ENCODE measurements around the gene DPP6. TPM values are rescaled to one million over a fixed set of nuclear protein-coding genes. Genes with fewer than 3 reads are reported as not detected.

The DPP6 gene
- total and polyA plus RNA-seq, 7 donors: 0.18 to 1.8 (median 0.57) TPM

GRCh38 chr7:154781369-154782303, 729.4 kb downstream of the DPP6 start:
- Histone ChIP-seq H3K4me1 (no peaks in the 10 kb centered on the region), H3K27ac (no peak overlapping the region), H3K27me3 (ENCODE audit: insufficient read depth in 3 of 3, low read length in 2 of 3) (no peaks in the 10 kb centered on the region), H3K9me3 (no peaks in the 10 kb centered on the region), H3K36me3 (ENCODE audit: insufficient read depth in 1 of 2, low read depth in 1 of 2) (no peaks in the 10 kb centered on the region), H3K4me3 (no peak overlapping the region)
- no peak for DNase-seq
- intact Hi-C loops (cut with DNase I): no loop called here
- no peak for ATAC-seq
- 45 to 63% (median 45%) methylated on average over 16 of the region's 16 CpGs for WGBS, 3 donors
- no peak for TF ChIP-seq CTCF (IDR thresholded peaks at IDR 0.05)

- WGBS, 3 donors: 76 to 83% (median 80%) methylated on average over 18 of the region's 18 CpGs
- Histone ChIP-seq H3K9me3 (no peaks in the 10 kb centered on the region), H3K4me3 (no peak overlapping the region), H3K36me3 (ENCODE audit: insufficient read depth in 1 of 2, low read depth in 1 of 2) (no peaks in the 10 kb centered on the region), H3K4me1 (no peaks in the 10 kb centered on the region), H3K27me3 (ENCODE audit: insufficient read depth in 3 of 3, low read length in 2 of 3) (no peaks in the 10 kb centered on the region), H3K27ac (no peak overlapping the region)
- no peak for ATAC-seq
- TF ChIP-seq CTCF (IDR thresholded peaks at IDR 0.05): no peak
- intact Hi-C loops (cut with DNase I): no loop called here
- no peak for DNase-seq
Measured at GRCh38 chr7:154783281-154783909, 731.2 kb downstream of the DPP6 start.

GRCh38 chr7:154785898-154786297, 733.7 kb downstream of the DPP6 start:
- H3K4me1 ChIP-seq: no peaks in the 10 kb centered on the region
- no peaks in the 10 kb centered on the region for H3K9me3 ChIP-seq
- no peaks in the 10 kb centered on the region for H3K36me3 ChIP-seq (ENCODE audit: insufficient read depth in 1 of 2, low read depth in 1 of 2)
- no peak overlapping the region for H3K27ac ChIP-seq
- ATAC-seq (no peak), DNase-seq (no peak)
- intact Hi-C loops (cut with DNase I): no loop called here
- WGBS, 3 donors: 36 to 83% (median 80%) methylated on average over 2 of the region's 2 CpGs
- no peaks in the 10 kb centered on the region for H3K27me3 ChIP-seq (ENCODE audit: insufficient read depth in 3 of 3, low read length in 2 of 3)
- H3K4me3 ChIP-seq: no peak overlapping the region
- no peak for TF ChIP-seq CTCF (IDR thresholded peaks at IDR 0.05)

- 63 to 69% (median 64%) methylated on average over 6 of the region's 6 CpGs for WGBS, 3 donors
- no peaks in the 10 kb centered on the region for H3K36me3 ChIP-seq (ENCODE audit: insufficient read depth in 1 of 2, low read depth in 1 of 2)
- H3K27ac ChIP-seq: no peak overlapping the region
- no peak for TF ChIP-seq CTCF (IDR thresholded peaks at IDR 0.05)
- ATAC-seq (no peak), DNase-seq (no peak)
- peaks cover 0 to 11% (median 0%) of the 10 kb centered on the region in 3 donors for H3K27me3 ChIP-seq (ENCODE audit: insufficient read depth in 3 of 3, low read length in 2 of 3)
- no peaks in the 10 kb centered on the region for H3K9me3 ChIP-seq
- H3K4me1 ChIP-seq: no peaks in the 10 kb centered on the region
- no peak overlapping the region for H3K4me3 ChIP-seq
- intact Hi-C loops (cut with DNase I): no loop called here
Measured at GRCh38 chr7:154789404-154789803, 737.2 kb downstream of the DPP6 start.
